HG03460 (cell line): ENCODE measurements around the gene TWIST2.

Source experiments
- ATAC-seq: cut with Tn5 transposase; IDR thresholded peaks from one replicate; pipeline ENCODE4 v1.9.1; 2021; ENCODE audit not compliant: unreplicated experiment

TWIST2 gene

DNA sequence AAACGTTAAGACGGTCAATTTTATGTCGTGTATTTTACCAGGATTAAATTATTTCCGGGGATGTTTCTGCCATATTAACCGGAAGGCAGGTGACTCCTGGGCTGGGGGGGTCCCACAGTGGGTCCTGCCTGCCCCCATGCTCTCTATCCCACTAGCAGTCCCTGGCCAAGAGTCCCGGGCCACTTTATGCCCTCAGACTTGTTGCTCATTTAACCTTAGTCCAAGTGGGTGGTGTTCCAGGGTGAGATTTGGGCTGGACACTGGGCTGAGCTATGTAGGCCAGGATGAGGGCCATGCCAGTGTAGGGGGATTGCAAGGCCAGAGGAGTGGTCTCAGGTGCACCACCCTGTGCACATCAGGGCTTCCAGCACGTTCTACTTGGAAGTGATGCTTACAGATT is 24.1 kb downstream of the TWIST2 start:
- no peak for ATAC-seq

DNA sequence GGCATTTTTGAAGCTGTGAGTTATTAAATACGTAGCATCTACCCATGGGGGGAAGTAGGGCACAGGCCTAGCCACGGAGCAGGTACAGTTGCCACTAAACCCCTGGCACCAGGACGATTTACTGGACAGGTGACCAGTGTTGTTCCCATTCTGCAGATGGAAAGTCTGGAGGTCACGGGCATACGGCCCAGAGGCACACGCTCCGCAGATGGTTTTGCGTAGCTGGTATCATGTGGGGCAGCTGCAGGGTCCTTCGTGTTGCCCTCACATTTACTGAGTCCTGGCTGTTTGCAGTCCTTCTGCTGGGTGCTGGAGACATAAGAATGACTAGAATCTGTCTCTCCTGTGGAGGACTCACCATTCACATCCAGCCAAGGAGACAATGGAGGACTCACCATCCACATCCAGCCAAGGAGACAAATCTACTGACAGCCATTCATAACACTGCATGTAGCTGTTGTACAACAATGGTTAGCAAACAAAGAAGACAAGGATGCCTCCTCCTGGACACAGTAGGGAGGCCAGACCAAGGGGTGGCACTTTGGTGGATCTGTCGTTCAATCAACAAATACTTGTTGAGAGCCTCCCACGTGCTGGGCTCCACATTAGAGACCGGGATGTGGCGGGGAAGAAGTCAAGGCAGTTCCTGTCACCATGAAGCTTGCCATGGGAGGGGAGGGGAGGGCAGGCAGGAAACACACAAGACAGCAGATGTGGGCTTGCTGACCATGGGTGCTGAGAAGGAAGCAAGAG is 24.9 kb downstream of the TWIST2 start:
- no peak for ATAC-seq

DNA sequence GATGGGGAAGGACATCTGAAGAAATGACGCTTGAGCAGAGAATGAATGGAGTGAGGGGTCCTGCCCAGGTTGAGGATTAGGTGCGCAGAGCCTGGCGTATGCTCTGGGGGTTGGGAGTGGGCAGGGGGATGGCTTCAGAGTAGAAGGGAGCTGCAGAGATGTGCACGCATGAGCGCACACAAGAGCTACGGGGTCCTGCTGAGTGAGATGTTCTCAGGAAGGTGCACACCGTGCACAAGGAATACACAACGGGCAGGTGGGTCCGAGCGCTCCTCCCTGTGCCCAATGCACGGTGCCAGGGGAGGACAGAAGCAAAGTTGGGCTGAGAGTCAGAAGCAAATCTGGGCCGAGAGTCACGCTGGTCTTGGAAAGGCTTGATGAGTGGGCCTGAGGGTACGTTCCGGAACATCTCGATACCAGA is 25.5 kb downstream of the TWIST2 start:
- no peak for ATAC-seq

DNA sequence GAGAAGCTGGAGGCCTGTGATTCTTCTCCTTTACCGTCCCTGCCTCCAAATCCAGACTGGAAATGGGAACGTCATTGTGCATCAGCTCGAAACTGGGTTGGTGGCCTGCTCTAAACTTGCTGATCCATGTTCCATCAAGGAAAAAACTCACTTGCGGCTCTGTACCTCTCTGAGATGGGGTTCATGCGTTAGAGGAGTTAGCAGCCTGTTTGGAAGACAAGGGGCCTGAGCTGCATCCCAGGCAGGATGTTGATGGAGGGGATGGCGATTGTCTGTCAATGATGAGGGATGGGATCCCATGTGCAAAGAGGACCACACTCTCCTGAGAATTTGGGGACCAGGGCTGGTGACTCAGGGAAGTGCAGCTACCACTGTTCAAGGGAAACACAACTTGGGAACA is 26.0 kb downstream of the TWIST2 start:
- ATAC-seq: no peak

DNA sequence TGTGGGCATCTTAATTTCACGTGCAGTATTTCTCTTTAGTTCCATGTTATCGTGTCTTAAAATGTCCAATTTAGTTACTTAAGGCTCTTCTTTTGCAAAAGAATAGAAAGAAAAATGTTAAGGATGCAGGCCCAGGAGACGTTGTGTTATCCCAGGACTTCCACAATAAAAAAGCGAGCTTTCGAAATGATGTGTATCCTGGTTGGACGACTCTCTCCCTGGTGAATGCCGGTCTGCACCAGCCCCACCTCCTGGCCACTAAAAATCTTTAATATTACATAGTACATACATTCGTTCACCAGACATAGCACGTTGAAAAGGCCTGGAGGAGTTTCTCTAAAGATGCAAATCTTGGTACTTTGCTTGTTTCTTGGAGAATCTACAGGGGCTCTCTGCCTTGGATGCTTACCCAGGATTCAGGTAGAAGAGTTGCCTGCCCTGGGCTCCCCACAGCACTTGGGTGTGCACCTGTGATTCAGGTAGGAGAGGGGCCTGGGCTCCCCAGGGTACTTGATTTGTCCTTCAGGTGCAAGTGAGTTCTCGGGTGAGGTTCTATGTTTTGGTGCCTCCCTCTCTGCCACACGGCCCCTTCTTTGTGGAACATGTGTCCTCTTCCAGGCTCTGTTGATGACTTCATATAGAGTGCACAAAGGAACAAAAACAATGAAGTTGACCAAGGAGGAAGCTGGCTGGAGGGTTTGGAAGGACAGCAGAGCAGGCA is 26.6 kb downstream of the TWIST2 start:
- ATAC-seq: no peak

DNA sequence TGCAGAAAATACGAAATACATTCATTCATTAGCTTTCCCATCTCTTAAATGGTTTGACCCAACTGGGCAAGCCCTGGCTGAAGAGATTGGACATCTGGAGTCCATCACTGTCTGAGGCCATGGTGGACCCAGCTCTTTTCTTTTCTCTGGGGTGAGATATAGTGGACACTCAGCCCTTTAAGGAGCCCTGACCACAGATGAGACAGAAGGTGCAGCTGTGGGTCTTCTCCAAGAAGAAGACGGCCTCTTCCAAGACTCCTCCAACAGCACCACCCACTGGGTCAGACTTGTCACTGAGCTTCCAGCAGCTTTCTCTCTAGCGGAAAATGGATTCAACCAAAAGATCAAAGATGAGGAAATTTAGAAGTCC is 27.2 kb downstream of the TWIST2 start:
- no peak for ATAC-seq

DNA sequence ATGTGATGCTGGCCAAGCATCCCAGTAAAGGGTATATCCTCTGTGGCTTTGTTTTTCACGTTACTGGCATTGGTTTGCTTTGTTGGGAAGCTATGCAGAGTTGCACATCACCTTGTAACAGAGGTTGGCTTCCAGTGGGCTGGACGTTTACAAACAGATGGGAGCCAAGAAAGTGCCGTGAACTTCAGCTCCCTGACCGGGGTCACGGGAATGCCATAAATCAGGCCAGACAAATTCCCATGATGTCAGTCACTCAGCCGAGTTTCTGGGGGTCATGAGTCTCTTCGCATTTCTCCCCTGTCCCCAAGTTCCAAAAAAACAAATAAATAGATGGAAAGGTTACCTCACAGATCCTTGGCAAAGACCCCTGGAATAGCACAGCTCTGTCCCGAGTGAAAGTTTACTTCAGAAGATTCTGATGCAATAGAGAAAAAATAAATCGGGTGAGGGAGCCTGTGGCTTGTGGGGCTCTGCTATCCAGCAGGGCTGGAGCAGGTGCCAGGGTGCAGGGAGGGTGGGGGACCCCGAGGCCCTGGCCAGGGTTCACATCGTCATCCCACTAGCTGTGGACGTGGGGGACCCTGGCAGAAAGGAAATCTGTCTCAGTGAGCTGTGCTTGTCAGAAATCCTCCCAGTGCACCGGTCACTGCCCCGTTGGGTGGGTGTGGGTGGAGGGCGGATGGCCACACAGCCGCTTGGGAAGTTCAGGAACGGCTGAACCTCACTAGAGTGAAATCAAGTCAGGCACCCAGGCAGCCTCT is 27.8 kb downstream of the TWIST2 start:
- ATAC-seq: no peak

DNA sequence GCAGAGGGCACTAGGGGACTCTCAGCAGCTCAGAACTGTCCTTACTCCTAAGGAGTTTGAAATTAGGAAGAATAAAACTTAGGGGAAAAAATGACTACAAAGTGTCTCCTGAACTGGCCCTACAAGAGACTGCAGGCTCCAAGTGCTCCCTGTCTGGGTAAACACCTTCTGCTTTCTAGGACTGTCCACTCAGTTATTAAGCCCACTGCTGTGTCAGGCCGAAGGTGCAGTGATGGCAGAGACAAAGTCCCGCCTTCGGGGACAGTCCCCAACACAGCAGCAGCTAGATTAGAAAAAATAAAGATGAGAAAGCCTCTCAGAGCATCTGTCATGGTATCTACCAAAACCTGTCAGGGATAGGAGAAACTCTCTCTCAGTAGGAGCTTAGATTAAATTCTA is 28.3 kb downstream of the TWIST2 start:
- no peak for ATAC-seq

DNA sequence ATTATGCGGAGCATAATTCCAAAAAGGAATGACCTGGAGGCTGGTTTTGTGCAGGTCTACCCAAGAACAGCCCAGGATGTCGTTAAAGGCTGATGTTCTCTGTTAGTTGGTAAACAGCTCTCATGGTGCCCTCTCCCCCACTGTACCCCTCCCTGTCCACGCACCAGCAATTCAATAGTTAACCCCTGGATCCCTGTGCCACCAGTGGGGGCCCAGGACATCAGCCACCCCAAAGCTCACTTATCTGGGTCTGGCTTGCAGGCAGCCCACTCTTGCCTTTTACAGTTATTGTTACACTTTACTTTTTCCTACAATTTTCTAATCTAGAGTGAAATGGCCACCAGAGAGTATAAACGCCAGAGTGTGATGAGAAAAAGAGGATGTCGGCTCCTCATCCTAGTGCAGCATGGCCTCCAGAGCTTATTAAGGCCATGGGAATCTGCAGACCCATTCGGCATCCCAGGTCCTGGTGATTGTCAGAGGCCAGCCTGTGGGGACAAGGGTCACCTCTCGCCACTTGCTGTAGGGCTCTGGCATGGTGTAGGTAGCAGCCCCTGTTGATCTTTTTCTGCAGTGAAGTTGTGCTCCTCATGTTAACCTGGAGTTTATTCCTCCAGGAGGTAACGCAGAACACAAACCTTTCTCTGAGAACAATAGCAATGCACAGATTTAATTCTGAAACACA is 30.3 kb downstream of the TWIST2 start:
- ATAC-seq: no peak

DNA sequence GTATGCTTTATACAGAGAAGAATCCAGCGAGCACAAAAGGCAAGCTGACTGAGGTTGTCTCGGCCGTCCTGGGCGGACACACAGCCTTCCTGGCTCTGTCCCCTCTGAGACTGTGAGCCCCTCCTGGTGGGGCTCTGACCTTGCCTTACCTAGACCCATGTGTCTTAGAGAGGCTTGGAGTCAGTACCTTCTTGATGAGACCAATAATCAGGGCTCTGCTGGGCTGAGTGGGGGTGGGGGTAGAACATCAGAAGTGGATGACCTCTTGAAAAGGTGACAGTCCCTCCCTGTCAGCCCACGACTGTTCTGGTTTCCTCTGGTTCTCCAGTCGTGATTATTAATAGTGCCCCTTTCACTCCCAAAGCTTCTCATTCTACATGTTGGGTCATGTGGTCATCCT is 31.2 kb downstream of the TWIST2 start:
- ATAC-seq: no peak

DNA sequence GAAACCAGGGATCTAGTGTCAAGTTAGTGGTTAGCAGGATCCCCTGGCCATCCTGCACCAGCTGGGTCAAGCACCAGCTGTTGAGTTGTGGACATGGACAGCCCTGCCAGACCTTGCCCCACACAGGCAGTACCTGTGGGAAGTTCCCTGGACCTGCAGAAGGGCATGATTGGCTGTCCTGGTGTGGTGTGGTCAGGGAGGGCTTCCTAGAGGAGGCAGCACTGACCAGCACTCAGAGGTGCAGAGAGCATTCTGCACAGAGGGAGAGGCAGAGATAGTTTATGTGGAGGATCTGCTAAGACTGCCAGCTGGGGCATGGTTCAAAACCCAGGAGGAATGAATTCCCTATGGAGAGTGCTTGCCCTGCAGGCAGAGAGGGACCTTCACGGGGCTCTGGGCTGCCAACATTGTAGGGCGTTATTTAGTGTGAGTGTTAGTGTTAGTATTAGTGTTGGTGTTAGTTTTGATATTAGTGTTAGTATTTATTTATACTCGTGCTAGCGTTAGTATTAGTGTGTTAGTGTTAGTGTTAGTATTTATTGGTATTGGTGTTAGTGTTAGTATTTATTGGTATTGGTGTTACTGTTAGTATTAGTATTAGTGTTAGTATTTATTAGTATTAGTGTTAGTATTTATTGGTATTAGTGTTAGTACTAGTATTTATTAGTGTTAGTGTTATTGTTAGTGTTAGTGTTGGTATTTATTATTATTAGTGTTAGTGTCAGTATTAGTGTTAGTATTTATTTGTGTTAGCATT is 31.9 kb downstream of the TWIST2 start:
- no peak for ATAC-seq

DNA sequence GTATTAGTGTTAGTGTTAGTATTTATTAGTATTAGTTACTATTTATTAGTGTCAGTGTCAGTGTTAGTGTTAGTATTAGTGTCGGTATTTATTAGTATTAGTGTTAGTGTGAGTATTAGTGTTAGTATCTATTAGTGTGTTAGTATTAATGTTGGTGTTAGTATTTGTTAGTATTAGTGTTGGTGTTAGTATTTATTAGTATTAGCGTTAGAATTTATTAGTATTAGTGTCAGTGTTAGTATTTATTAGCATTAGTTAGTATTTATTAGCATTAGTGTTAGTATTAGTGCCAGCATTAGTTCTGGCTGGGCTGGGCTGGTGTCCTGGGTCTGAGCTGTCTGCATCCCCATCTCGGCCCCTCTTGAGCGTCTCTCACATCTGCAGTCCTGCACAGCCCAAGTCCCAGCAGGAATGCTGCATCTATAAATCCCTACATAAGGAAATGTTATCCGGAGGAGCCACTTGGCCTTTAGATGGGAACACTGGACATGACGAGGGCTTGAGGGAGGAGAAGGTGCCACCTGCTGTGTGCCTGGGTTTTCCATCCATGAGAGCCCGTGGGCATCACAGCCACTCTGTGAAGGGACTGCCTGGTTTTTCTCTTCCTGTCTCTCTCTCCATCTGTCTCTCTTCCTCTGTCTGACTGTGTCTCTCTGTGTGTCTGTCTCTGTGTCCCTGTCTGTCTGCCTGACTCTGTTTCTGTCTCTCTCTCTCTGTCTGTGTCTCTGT is 33.6 kb downstream of the TWIST2 start:
- no peak for ATAC-seq

DNA sequence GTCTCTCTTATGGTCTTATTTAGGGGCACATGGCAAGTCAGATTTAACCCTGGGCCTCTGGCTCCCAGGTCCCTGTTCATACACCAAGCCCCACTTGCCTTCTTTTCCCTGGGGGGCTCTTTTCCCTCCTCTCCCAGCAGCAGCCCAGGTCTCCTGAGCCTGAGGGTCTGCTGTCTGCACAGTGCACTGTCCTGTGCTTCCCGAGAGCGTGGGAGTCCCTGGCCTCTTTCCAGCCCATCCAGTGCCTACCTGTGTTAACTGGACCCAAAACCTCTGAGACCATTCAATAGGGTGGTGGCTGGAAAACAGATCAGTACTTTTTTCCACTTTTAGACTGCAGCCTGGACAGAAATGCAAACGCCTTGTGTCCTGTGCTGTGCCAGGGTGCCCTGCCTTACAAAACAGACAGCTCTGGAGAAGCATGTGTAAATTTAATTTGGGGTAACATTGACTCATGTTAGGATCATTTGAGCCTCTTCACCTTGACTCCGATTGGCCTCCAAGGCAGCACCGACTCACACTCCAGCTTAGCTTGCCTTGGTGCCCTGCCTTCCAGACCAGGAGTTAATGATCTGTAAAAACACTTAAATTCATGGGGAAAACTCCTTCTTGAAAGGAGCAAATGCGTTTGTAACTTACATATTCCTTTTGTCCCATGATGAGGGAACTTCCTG is 34.3 kb downstream of the TWIST2 start:
- no peak for ATAC-seq

DNA sequence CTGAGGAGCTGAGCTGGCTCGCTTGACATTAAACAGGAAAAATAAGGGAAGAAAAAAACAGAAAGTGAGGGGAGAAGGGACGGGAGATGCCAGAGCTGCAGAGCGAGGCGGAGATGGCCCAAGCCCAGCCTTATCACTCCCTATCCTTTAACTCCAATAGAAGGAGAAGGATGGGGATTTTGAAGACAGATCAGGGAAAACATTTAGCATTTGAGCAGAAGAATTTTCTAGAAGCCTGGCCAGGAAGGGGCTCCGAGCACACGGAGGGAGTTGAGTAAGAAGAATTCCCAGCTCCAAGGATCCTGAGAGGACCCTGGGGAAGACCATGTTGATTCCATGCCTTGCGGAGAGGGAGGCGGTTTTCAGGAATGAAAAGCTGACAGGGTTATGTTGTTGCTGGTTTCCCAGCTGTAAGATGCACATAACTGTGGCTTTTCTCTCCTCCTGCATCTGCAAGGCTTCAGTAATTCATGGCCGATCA is 35.6 kb downstream of the TWIST2 start:
- no peak for ATAC-seq

DNA sequence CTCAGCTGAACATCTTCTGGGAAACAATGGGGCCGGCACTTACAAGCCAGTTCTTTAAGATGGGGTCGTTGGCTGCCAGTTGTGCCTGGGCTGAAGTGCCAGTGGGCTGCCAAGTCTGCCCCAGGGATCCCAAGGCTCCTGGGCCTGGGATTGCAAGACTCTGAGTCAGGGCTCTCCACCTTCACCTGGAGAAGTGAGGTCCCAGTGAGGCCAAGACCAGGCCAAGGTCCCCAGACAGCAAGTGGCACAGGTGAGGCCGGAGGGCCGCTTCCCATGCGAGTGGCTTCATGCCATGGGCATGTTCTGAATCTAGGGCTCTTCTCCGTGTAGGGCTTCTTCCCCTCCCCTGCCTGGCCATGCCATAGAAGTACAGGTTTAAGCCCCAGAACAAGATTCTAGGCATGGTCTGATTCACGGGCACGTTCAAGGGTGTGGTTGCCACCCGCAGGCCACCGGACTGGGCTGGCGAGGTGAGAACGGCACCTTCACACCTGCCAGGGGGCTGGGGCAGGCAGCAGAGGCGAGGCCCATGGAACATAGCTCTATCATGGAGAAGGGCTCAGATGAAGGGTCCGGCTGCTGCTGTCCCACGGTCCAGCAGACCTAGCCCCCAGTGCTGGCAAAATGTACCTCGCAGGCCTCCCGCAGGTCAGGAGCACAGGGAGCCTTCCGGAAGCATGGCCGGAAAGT is 36.4 kb downstream of the TWIST2 start:
- ATAC-seq: no peak

DNA sequence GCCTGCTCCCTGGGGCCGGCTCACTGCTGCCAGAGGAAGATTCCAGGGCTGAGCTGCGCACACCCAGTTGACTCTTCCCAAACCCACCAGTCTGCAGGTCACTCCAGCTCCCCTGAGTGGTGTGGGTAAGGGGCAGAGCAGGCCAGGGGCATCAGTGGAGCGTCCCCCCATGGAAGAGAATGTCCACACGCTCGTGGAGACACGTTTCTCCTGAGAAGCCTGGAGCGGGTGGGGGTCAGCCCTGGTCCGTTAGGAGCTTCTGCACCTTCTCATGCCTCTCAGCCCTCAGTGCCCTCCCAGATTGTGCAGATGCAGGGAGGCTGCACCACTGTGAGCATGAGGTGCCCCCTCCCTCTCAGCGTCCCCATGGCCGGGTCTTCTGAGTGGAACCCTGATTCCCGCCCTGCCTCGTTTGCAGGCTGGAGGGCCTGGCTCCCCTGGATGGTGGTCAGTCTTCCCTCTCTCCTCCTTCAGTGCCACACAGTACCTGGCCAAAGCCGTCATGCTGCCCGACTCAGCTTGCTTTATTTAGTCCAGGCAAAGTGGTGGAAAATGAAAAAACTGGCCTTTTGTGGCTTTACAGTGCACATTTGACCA is 37.0 kb downstream of the TWIST2 start:
- no peak for ATAC-seq

DNA sequence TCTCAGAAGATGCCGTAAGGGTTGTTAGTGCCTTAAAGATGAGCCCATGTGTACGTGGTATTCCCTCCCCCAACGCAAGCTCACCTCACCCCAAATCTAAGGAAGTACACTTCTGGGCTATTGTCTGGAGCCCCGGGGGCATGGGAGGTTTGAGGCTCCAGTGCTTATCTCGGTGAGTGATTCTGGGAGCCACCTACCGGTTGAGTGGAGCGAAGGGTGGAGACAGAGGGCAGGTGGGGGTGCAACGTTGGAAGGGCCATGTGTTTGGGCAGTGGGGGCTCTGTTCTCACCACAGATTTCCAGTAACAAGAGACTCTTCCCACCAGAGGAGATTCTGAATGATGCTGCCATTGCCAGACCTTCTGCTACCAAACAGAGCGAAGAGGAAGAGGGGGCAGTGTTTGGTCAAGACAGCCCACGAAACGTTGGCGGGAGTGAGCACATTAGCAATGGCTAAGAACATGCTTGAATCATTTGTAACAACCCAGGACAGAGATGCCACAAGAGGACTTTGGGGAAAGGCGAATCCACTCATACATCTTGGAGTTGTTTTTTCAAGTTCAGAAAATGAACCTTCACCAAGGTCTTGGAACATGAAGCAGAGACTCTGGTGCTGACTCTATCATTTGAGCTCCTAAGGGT is 38.7 kb downstream of the TWIST2 start:
- ATAC-seq: no peak

DNA sequence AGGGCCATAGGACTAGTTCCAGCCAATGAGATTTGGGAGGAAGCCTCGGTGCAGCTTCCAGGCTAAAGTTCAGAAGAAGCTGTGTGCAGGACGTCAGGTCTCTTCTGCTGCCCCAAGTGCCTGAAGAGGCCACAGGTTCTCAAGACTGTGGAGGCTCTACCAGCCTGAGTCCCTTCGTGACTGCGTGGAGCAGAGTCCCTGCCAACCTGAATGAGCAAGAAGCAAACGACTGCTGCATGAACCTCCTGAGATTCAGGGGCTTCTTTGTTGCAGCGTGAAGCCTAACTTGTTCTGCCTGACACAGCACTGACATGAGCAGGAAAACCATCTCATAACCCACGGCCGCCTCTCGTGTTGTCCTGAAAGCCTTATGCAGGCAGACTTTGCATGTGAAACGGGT is 39.7 kb downstream of the TWIST2 start:
- no peak for ATAC-seq
